GM21723 (cell line): ENCODE measurements around the gene XPO5.
"Not testable (repeated sequence)": the region's sequence is repeated elsewhere in the genome, so short reads cannot be mapped to it uniquely, and the experiment has no call there.

Experiments used
- ATAC-seq: cut with Tn5 transposase; IDR thresholded peaks from one replicate; pipeline ENCODE4 v1.9.1; 2021; ENCODE audit warnings: mild to moderate bottlenecking, moderate library complexity; ENCODE audit not compliant: unreplicated experiment

XPO5 gene

GRCh38 chr6:43499028-43499815, 76.6 kb downstream of the XPO5 start:
- ATAC-seq, result no peak

GRCh38 chr6:43498291-43498690, 77.5 kb downstream of the XPO5 start:
- not testable (repeated sequence) for ATAC-seq

DNA sequence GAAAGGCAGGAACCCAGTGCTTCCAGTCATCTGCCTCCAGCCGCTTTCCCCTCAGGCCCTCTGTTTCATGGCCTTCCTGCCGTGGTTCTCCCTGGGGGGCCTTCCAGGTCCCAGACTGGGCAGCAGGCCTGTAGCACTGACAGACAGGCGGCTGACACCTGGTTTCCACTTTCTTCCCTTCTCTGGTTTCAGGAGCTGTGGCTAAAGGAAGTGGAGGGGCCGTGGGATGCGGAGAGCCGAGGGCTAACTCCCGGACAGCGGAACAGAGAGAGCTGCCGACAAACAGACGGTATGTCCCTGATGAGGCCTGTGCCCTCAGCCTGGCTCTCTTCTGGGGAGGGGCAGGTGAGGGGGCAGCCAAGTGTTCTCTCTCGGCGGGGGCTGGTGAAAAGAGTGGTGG, 78.1 kb downstream of the XPO5 start:
- no peak for ATAC-seq

DNA sequence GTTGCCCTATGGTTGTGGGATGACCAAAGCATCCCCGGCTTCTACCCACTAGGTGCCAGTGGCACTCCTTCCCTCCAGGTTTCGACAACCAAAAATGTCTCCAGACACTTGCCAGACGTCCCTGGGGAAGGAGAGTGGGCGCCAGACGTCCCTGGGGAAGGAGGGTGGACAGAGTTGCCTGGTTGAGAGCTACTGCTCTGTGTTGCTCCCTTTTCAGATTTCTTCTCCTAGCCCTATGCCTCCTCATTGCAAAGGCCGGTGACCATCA, 78.8 kb downstream of the XPO5 start:
- no peak for ATAC-seq

DNA sequence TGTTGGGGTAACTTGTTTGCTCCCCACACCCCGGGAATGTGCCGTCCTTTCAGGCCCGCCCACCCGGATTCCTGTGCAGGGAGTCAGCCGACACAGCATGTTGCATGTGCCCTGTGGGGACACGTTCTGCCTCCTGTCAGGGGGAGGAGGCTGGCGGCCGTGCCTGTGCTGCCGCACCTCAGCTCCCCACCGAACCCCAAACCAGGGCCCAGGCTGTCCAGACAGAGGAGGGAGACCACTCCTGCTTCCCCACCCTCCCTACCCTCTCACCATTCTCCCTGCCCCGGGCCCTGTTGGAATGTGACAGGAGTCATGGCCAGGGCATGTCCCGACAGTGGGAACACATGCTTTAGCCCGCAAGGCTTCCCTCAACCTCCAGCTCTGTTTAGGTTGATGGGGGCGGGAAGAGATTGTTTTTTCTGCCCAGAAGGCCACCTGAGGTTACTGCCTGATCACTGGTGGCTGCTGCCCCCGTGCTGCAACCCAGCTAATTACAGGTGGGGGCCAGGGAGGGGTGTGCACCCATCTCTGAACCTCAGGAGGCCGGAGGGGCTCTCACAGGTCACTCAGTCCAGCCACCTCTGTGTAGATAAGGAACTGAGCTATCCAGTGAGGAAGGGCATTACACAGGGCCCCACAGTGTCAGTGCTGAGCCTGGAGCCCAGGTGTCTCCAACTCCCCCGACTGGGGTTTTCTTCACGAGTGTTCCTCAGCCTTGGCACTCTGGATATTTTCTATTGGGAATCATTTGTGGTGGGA, 79.3 kb downstream of the XPO5 start:
- no peak for ATAC-seq

- ATAC-seq, result no peak
Observed at GRCh38 chr6:43495409-43495941, 80.4 kb downstream of the XPO5 start.

DNA sequence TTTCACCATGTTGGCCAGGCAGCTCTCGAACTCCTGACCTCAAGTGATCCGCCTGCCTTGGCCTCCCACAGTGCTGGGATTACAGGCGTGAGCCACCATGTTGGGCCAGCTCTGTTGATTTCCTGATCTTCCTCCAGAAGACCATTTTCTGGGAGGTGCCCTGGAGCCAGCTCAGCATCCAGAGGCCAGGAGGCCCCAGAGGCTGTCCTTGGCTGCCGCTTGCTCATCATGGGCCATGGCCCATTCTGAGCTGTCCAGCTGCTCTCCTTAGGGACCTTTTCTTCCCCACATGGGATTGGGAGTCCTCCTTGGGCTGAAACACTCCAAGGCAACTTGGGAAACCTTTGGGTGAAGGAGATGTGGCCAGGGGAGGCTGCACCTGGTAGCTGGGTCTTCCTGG, 81.1 kb downstream of the XPO5 start:
- no peak for ATAC-seq

DNA sequence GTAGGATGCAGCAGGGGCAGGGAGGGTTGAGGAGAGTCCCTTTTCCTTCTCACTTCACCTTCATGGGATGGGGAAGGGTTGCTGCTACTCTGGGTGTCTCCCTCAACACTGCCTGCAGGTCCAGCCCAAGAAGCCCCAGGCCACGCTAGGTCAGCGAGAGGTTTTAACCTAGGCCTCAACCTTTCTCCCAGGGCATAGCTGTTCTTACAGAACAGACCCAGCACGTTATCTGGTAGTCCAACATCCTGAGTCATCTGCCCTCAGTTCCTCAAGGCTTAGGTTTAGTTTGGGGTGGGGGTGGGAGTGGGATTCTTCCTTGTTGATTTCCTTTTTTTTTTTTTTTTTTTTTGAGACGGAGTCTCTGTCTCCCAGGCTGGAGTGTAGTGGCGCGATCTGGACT, 81.5 kb downstream of the XPO5 start:
- no peak for ATAC-seq

DNA sequence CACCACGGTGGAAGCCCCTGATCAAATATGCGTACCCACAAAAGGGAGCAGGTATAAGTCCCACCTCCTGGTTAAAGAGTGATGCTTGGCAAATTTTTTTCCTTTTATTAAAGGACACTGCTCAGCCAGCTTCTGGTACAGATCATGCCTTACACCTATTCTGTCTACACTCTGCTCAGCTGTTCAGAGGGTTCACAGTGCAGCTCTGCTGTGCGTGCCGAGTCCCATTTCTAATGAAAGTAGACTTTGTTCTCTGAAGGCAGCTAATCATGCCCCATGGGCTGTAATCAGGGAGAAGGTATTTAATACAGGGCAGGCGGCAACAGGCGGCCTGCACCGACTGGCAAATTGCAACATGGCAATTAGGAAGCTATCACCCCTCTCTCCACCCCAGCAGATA, 82.0 kb downstream of the XPO5 start:
- no peak for ATAC-seq

GRCh38 chr6:43493230-43493629, 82.6 kb downstream of the XPO5 start:
- ATAC-seq, result no peak

DNA sequence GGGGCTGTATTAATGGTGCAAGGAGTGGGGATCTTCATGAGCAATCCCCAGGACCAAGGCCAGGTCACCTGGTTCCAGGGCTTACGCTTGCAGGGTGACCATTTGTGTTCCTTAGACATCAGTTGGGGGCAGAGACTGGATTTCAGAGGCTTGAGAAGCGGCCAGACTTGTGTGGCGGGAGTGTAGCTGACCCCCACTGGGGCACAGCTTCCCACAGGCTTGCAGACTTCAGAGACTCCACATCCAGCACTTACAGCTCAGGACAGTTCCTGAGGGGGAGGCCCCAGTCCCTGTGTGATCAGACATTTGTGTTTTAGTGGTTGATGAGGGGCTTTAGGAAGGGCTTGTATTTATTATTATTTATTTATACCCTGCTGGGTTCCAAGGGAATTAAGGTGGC, 83.2 kb downstream of the XPO5 start:
- ATAC-seq, result no peak

- no peak for ATAC-seq
Observed at GRCh38 chr6:43491750-43492661, 83.8 kb downstream of the XPO5 start.

GRCh38 chr6:43490523-43490939, 85.3 kb downstream of the XPO5 start:
- no peak for ATAC-seq

DNA sequence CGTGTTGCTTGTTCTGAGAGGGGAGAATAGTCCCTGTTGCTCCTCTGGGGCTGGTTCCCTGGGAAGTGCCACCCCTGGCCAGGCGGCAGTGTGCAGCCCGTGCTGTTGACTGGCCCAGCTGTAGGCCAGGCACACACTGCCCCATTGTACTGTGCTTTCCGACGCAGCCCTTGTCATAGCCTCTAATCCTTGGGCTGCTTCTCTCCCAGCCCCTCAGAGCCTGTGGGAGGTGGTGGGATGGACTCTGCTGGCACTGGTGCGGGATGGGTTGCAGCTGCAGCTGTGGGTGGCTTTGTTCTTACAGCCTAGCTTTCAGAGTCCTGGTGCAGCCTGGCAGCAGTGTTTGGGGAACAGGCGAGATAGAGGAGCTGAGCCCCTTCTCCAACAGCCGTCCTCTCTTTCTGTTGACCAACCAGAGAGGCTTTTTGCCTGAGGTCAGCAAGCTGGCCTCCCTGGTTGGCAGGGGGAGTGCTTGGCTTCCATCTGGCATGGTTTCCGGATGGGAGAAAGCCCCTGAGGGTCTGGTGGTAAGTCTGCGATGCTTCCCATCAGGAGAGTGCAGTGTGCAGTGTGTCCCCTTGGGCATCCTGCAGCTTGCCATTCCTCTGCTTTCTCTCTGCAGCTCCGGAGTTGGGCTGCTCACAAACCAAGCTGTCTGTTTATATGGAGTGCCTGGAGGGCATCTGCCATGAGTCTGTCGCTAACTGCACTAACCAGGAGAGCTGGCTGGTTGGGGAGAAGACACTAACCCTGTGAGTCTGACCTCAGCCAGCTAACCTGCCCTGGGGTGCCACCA, 86.4 kb downstream of the XPO5 start:
- no peak for ATAC-seq

- ATAC-seq, result no peak
Observed at GRCh38 chr6:43488667-43489276, 87.1 kb downstream of the XPO5 start.

DNA sequence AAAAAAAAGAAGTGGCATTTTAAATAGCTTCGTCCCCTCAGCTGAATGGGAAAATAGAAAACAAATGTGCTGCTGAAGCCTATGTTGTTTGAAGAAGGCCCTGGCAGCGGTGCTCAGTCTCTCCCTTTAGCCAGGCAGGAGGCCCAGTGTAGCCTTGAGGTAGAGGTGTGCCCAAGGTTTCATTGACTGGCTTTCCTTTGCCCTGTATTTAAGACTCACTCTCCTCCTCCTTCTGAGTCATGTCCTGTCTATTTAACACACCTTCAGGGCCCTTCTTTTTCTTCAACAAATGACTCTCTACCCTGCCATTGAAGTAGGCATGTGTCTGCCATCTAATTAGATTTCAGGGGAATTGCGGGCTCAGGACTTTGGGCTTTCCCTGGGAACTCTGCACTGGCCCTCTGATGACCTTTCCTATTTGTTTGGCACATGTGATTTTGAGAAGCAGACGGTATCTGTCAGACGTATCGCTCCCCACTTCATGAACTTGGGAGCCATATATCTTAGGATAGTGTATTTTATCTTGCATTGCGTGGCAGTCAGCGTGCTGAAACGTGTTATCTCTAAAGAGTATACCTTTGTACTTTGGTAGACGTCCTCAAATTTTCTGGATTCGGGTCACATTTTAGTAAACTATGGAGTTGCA, 94.1 kb downstream of the XPO5 start:
- no peak for ATAC-seq

GRCh38 chr6:43481075-43481474, 94.8 kb downstream of the XPO5 start:
- no peak for ATAC-seq

GRCh38 chr6:43478008-43478372, 97.8 kb downstream of the XPO5 start:
- ATAC-seq, result no peak

GRCh38 chr6:43477235-43478007, 98.4 kb downstream of the XPO5 start, which contains the start of gene TJAP1:
TJAP1 (plus strand) TSS chr6:43477570; CDS start chr6:43499002, 21,432 bp downstream.
- peak; percentile 97 for ATAC-seq
